Right lobe of liver (tissue), 6 donors: ENCODE results near the gene IFT74. TPM values are rescaled to one million over a fixed set of nuclear protein-coding genes. Genes with fewer than 3 reads are reported as not detected.

Experiments used
- ATAC-seq, 4 donors: fragments of 200-7000 bp; cut with Tn5 transposase; one replicate each; pipeline ENCODE4 v1.9.1; 2020; ENCODE audit warnings: mild to moderate bottlenecking in 4 of 4, moderate library complexity in 4 of 4
- DNase-seq, 3 donors: peaks; one replicate each; pipeline ENCODE4 v3.0.0-alpha.2; 2020
- H3K27ac ChIP-seq, 3 donors: fragments of 200-600 bp; one replicate each; pipeline ENCODE4 v1.8.0; 2022
- H3K27me3 ChIP-seq, 2 donors: fragments of 200-600 bp; one replicate each; pipeline ENCODE4 v1.8.0; 2022
- H3K36me3 ChIP-seq, 4 donors: fragments of 200-600 bp; sonication (generic) in 1 of 4; one replicate each; pipeline versions ENCODE4 v1.5.1 to v1.8.0; 2017 to 2022; ENCODE audit warnings: control low read depth in 1 of 4
- H3K4me1 ChIP-seq, 4 donors: fragments of 200-600 bp; sonication (generic) in 1 of 4; one replicate each; pipeline versions ENCODE4 v1.5.1 to v1.8.0; 2017 to 2022; ENCODE audit warnings: control low read depth in 1 of 4
- H3K4me3 ChIP-seq, 3 donors: fragments of 200-600 bp; one replicate each; pipeline ENCODE4 v1.8.0; 2022
- H3K9me3 ChIP-seq, 4 donors: fragments of 200-600 bp; sonication (generic) in 1 of 4; one replicate each; pipeline versions ENCODE4 v1.5.1 to v1.8.0; 2017 to 2022; ENCODE audit warnings: control low read depth in 1 of 4
- CTCF ChIP-seq, 4 donors: fragments of 200-600 bp in 3 of 4; fragments of 450-650 bp in 1 of 4; IDR thresholded peaks; one replicate each; pipeline versions ENCODE4 v1.5.1 to v1.8.0; 2016 to 2022; ENCODE audit warnings: antibody characterized with exemption in 4 of 4, mild to moderate bottlenecking in 2 of 4
- POLR2A ChIP-seq: fragments of 450-650 bp; IDR thresholded peaks from one replicate; pipeline ENCODE4 v1.6.1; 2017; ENCODE audit warnings: antibody characterized with exemption, mild to moderate bottlenecking
- WGBS: methylation state at CpG from one replicate; pipeline ENCODE4 v1.1.6; 2018; ENCODE audit warnings: low coverage, low lambda C conversion rate; ENCODE audit not compliant: insufficient coverage; ENCODE audit errors: missing lambda C conversion rate; 5-methylcytosine and 5-hydroxymethylcytosine counted together
- intact Hi-C, 2 donors: fragments of 100-400 bp; cut with DNase I; formaldehyde crosslinking; loops; one replicate each; pipeline versions ENCODE4 v1.11.2 to v1.14.1; 2022
- long read RNA-seq: library from polyadenylated mRNA; unstranded; transcript quantifications from one replicate; pipeline ENCODE4 v2.0.0, GENCODE V29; 2019
- total RNA-seq, 6 experiments: library from RNA; depleted of rRNA in 2 of 6; stranded (reverse); fragments of >200 nt in 2 of 6; fragmentation: NEBNext Ultra II Directional in 3 of 6; extraction: Animal tissue kit (Norgen Biotek cat#: 25700) in 3 of 6; gene quantifications; one replicate each; pipeline versions ENCODE4 v1.1.0 to v1.2.4, GENCODE V29; 2016 to 2023
- donor health status: DM: no; HTN: yes; CAD: no.
- donor health status: DM: no; HTN: no; CAD: no.
- donor health status: DM: no; HTN: no; CAD: no.
- donor health status: DM: no; HTN: yes; CAD: no.
- donor health status: DM: no; HTN: yes; CAD: no.

IFT74 gene
- 10 to 100 TPM in 1 of 6 experiments, 1 to 10 TPM in 5; 6.2 to 10.2 (median 6.7) TPM for total RNA-seq
- long read RNA-seq, partial matches to known transcripts: 1 of 1 reads
- long read RNA-seq, other reads (novel, unspliced or antisense): 0 of 1 reads

GRCh38 chr9:26955921-26956859 lies at the start of gene IFT74:
TSS of gene IFT74 (plus strand) at chr9:26956412. CDS start at chr9:26961968, 5,556 bp downstream.
- no peaks in the 10 kb centered on the region for H3K4me1 ChIP-seq
- WGBS: 2% methylated on average over 30 of the region's 53 CpGs
- ATAC-seq (peak; percentile 99 to 100 (median 100)), DNase-seq (peak; percentile 98 to 99 (median 98))
- H3K4me3 ChIP-seq: peak within 1 kb of the TSS; percentile 58 to 71 (median 63)
- no peaks in the 10 kb centered on the region for H3K27me3 ChIP-seq
- H3K9me3 ChIP-seq: no peaks in the 10 kb centered on the region
- H3K36me3 ChIP-seq: no peaks in the 10 kb centered on the region
- intact Hi-C loops: no loop called here
- TF ChIP-seq POLR2A (peak; percentile 73), CTCF (IDR thresholded peaks at IDR 0.05) (no peak)
- peak within 1 kb of the TSS; percentile 53 to 88 (median 75) for H3K27ac ChIP-seq

GRCh38 chr9:26913138-26913668 lies 43.0 kb upstream of the IFT74 start:
- ATAC-seq (no peak), DNase-seq (no peak)
- TF ChIP-seq POLR2A (no peak), CTCF (IDR thresholded peaks at IDR 0.05) (no peak)
- H3K27ac ChIP-seq: no peak overlapping the region
- H3K4me1 ChIP-seq: no peaks in the 10 kb centered on the region
- no peak overlapping the region for H3K4me3 ChIP-seq
- H3K36me3 ChIP-seq: peaks cover 0 to 36% (median 7%) of the 10 kb centered on the region in 4 donors
- H3K27me3 ChIP-seq: no peaks in the 10 kb centered on the region
- WGBS: 100% methylated on average over 2 of the region's 2 CpGs
- intact Hi-C loops: no loop called here
- H3K9me3 ChIP-seq: no peaks in the 10 kb centered on the region

- 70% methylated on average over 1 of the region's 1 CpG for WGBS
- Histone ChIP-seq H3K4me3 (no peak overlapping the region), H3K36me3 (peaks cover 0 to 81% (median 20%) of the 10 kb centered on the region in 4 donors), H3K9me3 (no peaks in the 10 kb centered on the region), H3K27ac (no peak overlapping the region), H3K27me3 (no peaks in the 10 kb centered on the region), H3K4me1 (no peaks in the 10 kb centered on the region)
- TF ChIP-seq POLR2A (no peak), CTCF (IDR thresholded peaks at IDR 0.05) (no peak)
- intact Hi-C loops: no loop called here
- DNase-seq (no peak), ATAC-seq (no peak)
Measured at GRCh38 chr9:26919698-26920097, 36.5 kb upstream of the IFT74 start.

GRCh38 chr9:26925609-26926008 lies 30.6 kb upstream of the IFT74 start:
- 87% methylated on average over 4 of the region's 4 CpGs for WGBS
- Histone ChIP-seq H3K36me3 (peaks cover 0 to 70% (median 12%) of the 10 kb centered on the region in 4 donors), H3K4me1 (no peaks in the 10 kb centered on the region), H3K4me3 (no peak overlapping the region), H3K27me3 (no peaks in the 10 kb centered on the region), H3K9me3 (no peaks in the 10 kb centered on the region), H3K27ac (no peak overlapping the region)
- TF ChIP-seq CTCF (IDR thresholded peaks at IDR 0.05) (no peak), POLR2A (no peak)
- no peak for ATAC-seq
- no peak for DNase-seq
- intact Hi-C loops: no loop called here
